Stromal cell of bone marrow (primary cell): ENCODE data around the gene JUNB.
"Not testable (repeated sequence)": the region's sequence is repeated elsewhere in the genome, so short reads cannot be mapped to it uniquely, and the experiment has no call there.

Experiments
- DNase-seq: peaks from one replicate; pipeline ENCODE4 v3.0.0-alpha.2; 2012; ENCODE audit warnings: low read depth

Gene JUNB

GRCh38 chr19:12789098-12789903 is 2.0 kb upstream of the JUNB start:
- no peak for DNase-seq

- DNase-seq = peak; percentile 94
These were observed 1.2 kb upstream of the JUNB start for GRCh38 chr19:12789904-12790619.

- DNase-seq = no peak
These were observed 500 bp upstream of the JUNB start for GRCh38 chr19:12790628-12791344.

- no peak for DNase-seq
These were observed 966 bp downstream of the JUNB start for GRCh38 chr19:12792051-12792852.

- DNase-seq = no peak
These were observed 1.6 kb downstream of the JUNB start for GRCh38 chr19:12792853-12793289.

- peak; percentile 83 for DNase-seq
These were observed 2.3 kb downstream of the JUNB start for GRCh38 chr19:12793290-12794195.

GRCh38 chr19:12794196-12794941 is 3.1 kb downstream of the JUNB start:
- DNase-seq = no peak

GRCh38 chr19:12794971-12795381 is 3.7 kb downstream of the JUNB start:
- DNase-seq = no peak

GRCh38 chr19:12796146-12797071 is 5.1 kb downstream of the JUNB start:
- peak; percentile 52 for DNase-seq

- no peak for DNase-seq
These were observed 5.9 kb downstream of the JUNB start for GRCh38 chr19:12797141-12797587.

- DNase-seq = not testable (repeated sequence)
These were observed 6.3 kb downstream of the JUNB start for GRCh38 chr19:12797607-12798006.

GRCh38 chr19:12799742-12800465 is 8.6 kb downstream of the JUNB start:
- no peak for DNase-seq

- no peak for DNase-seq
These were observed 9.1 kb downstream of the JUNB start for GRCh38 chr19:12800466-12800770.

- DNase-seq = no peak
These were observed 9.7 kb downstream of the JUNB start for GRCh38 chr19:12800923-12801465.

- DNase-seq = no peak
These were observed 10.4 kb downstream of the JUNB start, which contains the start of the genes PRDX2 and THSD8 for GRCh38 chr19:12801466-12802266. PRDX2 (minus strand) TSS chr19:12801800; CDS start chr19:12801261, 539 bp downstream. THSD8 (plus strand) TSS chr19:12802069; CDS start chr19:12802072, 3 bp downstream.

- no peak for DNase-seq
These were observed 11.2 kb downstream of the JUNB start for GRCh38 chr19:12802267-12803106.
